ENCODE measurements around the gene UBE4B. TPM values are rescaled to one million over a fixed set of nuclear protein-coding genes. Genes with fewer than 3 reads are reported as not detected.
A peak's percentile ranks its signal among the peaks of the same experiment; 100 is the strongest.

The UBE4B gene
- total RNA-seq, 1 donor from 2014 or later, result 37.7 TPM

- Mint-ChIP-seq H3K27ac (no peak overlapping the region), H3K9me3 (no peaks in the 10 kb centered on the region), H3K4me3 (ENCODE audit: low read depth) (no peak overlapping the region), H3K4me1 (ENCODE audit: low read depth) (no peaks in the 10 kb centered on the region), H3K27me3 (ENCODE audit: low read depth) (no peaks in the 10 kb centered on the region), H3K36me3 (ENCODE audit: low read depth) (peaks cover 9% of the 10 kb centered on the region)
- DNase-seq (ENCODE audit: low spot score), result no peak
- intact Hi-C loops (cut with micrococcal nuclease), result loop anchor here (10.0 kb wide), 1 partner anchor 280 kb away; no protein-coding TSS in a partner anchor
These were observed 122.4 kb downstream of the UBE4B start for GRCh38 chr1:10155087-10155712.

GRCh38 chr1:10160173-10160572, 127.4 kb downstream of the UBE4B start:
- H3K4me1 Mint-ChIP-seq (ENCODE audit: low read depth), result peaks cover 1% of the 10 kb centered on the region
- H3K9me3 Mint-ChIP-seq, result no peaks in the 10 kb centered on the region
- intact Hi-C loops (cut with micrococcal nuclease), result no loop called here
- no peak for DNase-seq (ENCODE audit: low spot score)
- H3K36me3 Mint-ChIP-seq (ENCODE audit: low read depth), result peaks cover 22% of the 10 kb centered on the region
- no peak overlapping the region for H3K4me3 Mint-ChIP-seq (ENCODE audit: low read depth)
- no peaks in the 10 kb centered on the region for H3K27me3 Mint-ChIP-seq (ENCODE audit: low read depth)
- H3K27ac Mint-ChIP-seq, result peak overlapping the region; percentile 26

GRCh38 chr1:10160907-10161490, 128.2 kb downstream of the UBE4B start:
- intact Hi-C loops (cut with micrococcal nuclease), result no loop called here
- Mint-ChIP-seq H3K36me3 (ENCODE audit: low read depth) (peaks cover 28% of the 10 kb centered on the region), H3K4me1 (ENCODE audit: low read depth) (peaks cover 7% of the 10 kb centered on the region), H3K9me3 (no peaks in the 10 kb centered on the region), H3K27ac (no peak overlapping the region), H3K4me3 (ENCODE audit: low read depth) (no peak overlapping the region), H3K27me3 (ENCODE audit: low read depth) (no peaks in the 10 kb centered on the region)
- DNase-seq (ENCODE audit: low spot score), result no peak

- no peak overlapping the region for H3K4me3 Mint-ChIP-seq (ENCODE audit: low read depth)
- DNase-seq (ENCODE audit: low spot score), result no peak
- intact Hi-C loops (cut with micrococcal nuclease), result no loop called here
- H3K9me3 Mint-ChIP-seq, result no peaks in the 10 kb centered on the region
- H3K27ac Mint-ChIP-seq, result no peak overlapping the region
- H3K27me3 Mint-ChIP-seq (ENCODE audit: low read depth), result no peaks in the 10 kb centered on the region
- H3K36me3 Mint-ChIP-seq (ENCODE audit: low read depth), result peaks cover 31% of the 10 kb centered on the region
- peaks cover 7% of the 10 kb centered on the region for H3K4me1 Mint-ChIP-seq (ENCODE audit: low read depth)
These were observed 129.0 kb downstream of the UBE4B start for GRCh38 chr1:10161541-10162290.

GRCh38 chr1:10168912-10169514, 136.3 kb downstream of the UBE4B start:
- Mint-ChIP-seq H3K4me3 (ENCODE audit: low read depth) (no peak overlapping the region), H3K27ac (peak overlapping the region; percentile 87), H3K9me3 (no peaks in the 10 kb centered on the region), H3K36me3 (ENCODE audit: low read depth) (peaks cover 67% of the 10 kb centered on the region), H3K4me1 (ENCODE audit: low read depth) (peaks cover 52% of the 10 kb centered on the region), H3K27me3 (ENCODE audit: low read depth) (no peaks in the 10 kb centered on the region)
- intact Hi-C loops (cut with micrococcal nuclease), result no loop called here
- DNase-seq (ENCODE audit: low spot score), result no peak

- intact Hi-C loops (cut with micrococcal nuclease), result loop anchor here (1.0 to 2.0 kb wide), 3 partner anchors 12 to 113 kb away; no protein-coding TSS in a partner anchor
- H3K4me1 Mint-ChIP-seq (ENCODE audit: low read depth), result peaks cover 54% of the 10 kb centered on the region
- peak overlapping the region; percentile 63 for H3K4me3 Mint-ChIP-seq (ENCODE audit: low read depth)
- peak overlapping the region; percentile 87 for H3K27ac Mint-ChIP-seq
- peak; percentile 18 for DNase-seq (ENCODE audit: low spot score)
- H3K27me3 Mint-ChIP-seq (ENCODE audit: low read depth), result no peaks in the 10 kb centered on the region
- no peaks in the 10 kb centered on the region for H3K9me3 Mint-ChIP-seq
- H3K36me3 Mint-ChIP-seq (ENCODE audit: low read depth), result peaks cover 66% of the 10 kb centered on the region
These were observed 137.4 kb downstream of the UBE4B start for GRCh38 chr1:10170239-10170574.

- H3K4me1 Mint-ChIP-seq (ENCODE audit: low read depth), result peaks cover 49% of the 10 kb centered on the region
- peak overlapping the region; percentile 6 for H3K27ac Mint-ChIP-seq
- no peaks in the 10 kb centered on the region for H3K27me3 Mint-ChIP-seq (ENCODE audit: low read depth)
- peaks cover 7% of the 10 kb centered on the region for H3K9me3 Mint-ChIP-seq
- DNase-seq (ENCODE audit: low spot score), result no peak
- peaks cover 66% of the 10 kb centered on the region for H3K36me3 Mint-ChIP-seq (ENCODE audit: low read depth)
- intact Hi-C loops (cut with micrococcal nuclease), result loop anchor here (2.0 kb wide), 1 partner anchor 42 kb away; no protein-coding TSS in a partner anchor
- H3K4me3 Mint-ChIP-seq (ENCODE audit: low read depth), result no peak overlapping the region
These were observed 138.5 kb downstream of the UBE4B start for GRCh38 chr1:10171105-10171767.

- H3K27me3 Mint-ChIP-seq (ENCODE audit: low read depth), result no peaks in the 10 kb centered on the region
- peaks cover 67% of the 10 kb centered on the region for H3K36me3 Mint-ChIP-seq (ENCODE audit: low read depth)
- peaks cover 51% of the 10 kb centered on the region for H3K4me1 Mint-ChIP-seq (ENCODE audit: low read depth)
- intact Hi-C loops (cut with micrococcal nuclease), result loop anchor here (2.0 kb wide), 1 partner anchor 41 kb away; no protein-coding TSS in a partner anchor
- H3K4me3 Mint-ChIP-seq (ENCODE audit: low read depth), result peak overlapping the region; percentile 30
- H3K27ac Mint-ChIP-seq, result peak overlapping the region; percentile 31
- H3K9me3 Mint-ChIP-seq, result peaks cover 7% of the 10 kb centered on the region
- DNase-seq (ENCODE audit: low spot score), result no peak
These were observed 139.4 kb downstream of the UBE4B start for GRCh38 chr1:10171995-10172669.

- H3K9me3 Mint-ChIP-seq, result peaks cover 7% of the 10 kb centered on the region
- H3K27ac Mint-ChIP-seq, result no peak overlapping the region
- H3K4me3 Mint-ChIP-seq (ENCODE audit: low read depth), result no peak overlapping the region
- peaks cover 44% of the 10 kb centered on the region for H3K4me1 Mint-ChIP-seq (ENCODE audit: low read depth)
- no peak for DNase-seq (ENCODE audit: low spot score)
- no peaks in the 10 kb centered on the region for H3K27me3 Mint-ChIP-seq (ENCODE audit: low read depth)
- H3K36me3 Mint-ChIP-seq (ENCODE audit: low read depth), result peaks cover 57% of the 10 kb centered on the region
- intact Hi-C loops (cut with micrococcal nuclease), result no loop called here
These were observed 140.8 kb downstream of the UBE4B start for GRCh38 chr1:10173582-10173981.

GRCh38 chr1:10177876-10178275, 145.1 kb downstream of the UBE4B start:
- intact Hi-C loops (cut with micrococcal nuclease), result no loop called here
- H3K27me3 Mint-ChIP-seq (ENCODE audit: low read depth), result no peaks in the 10 kb centered on the region
- peaks cover 53% of the 10 kb centered on the region for H3K36me3 Mint-ChIP-seq (ENCODE audit: low read depth)
- H3K4me3 Mint-ChIP-seq (ENCODE audit: low read depth), result no peak overlapping the region
- no peak for DNase-seq (ENCODE audit: low spot score)
- H3K4me1 Mint-ChIP-seq (ENCODE audit: low read depth), result peaks cover 13% of the 10 kb centered on the region
- peaks cover 7% of the 10 kb centered on the region for H3K9me3 Mint-ChIP-seq
- no peak overlapping the region for H3K27ac Mint-ChIP-seq

- intact Hi-C loops (cut with micrococcal nuclease), result no loop called here
- H3K27me3 Mint-ChIP-seq (ENCODE audit: low read depth), result no peaks in the 10 kb centered on the region
- peaks cover 7% of the 10 kb centered on the region for H3K9me3 Mint-ChIP-seq
- H3K4me3 Mint-ChIP-seq (ENCODE audit: low read depth), result no peak overlapping the region
- no peak for DNase-seq (ENCODE audit: low spot score)
- H3K27ac Mint-ChIP-seq, result no peak overlapping the region
- peaks cover 15% of the 10 kb centered on the region for H3K4me1 Mint-ChIP-seq (ENCODE audit: low read depth)
- H3K36me3 Mint-ChIP-seq (ENCODE audit: low read depth), result peaks cover 48% of the 10 kb centered on the region
These were observed 146.0 kb downstream of the UBE4B start for GRCh38 chr1:10178597-10179405.
